Naive thymus-derived CD8-positive, alpha-beta T cell (primary cell): ENCODE measurements around the gene APBB1. TPM values are rescaled to one million over a fixed set of nuclear protein-coding genes. Genes with fewer than 3 reads are reported as not detected.
A peak's percentile ranks its signal among the peaks of the same experiment; 100 is the strongest.

ENCODE experiments used
- ATAC-seq, 2 donors: fragments of 150-1000 bp; cut with Tn5 transposase in 1 of 2; sonication (Bioruptor Pico), chemical (Tn5 transposase) in 1 of 2; 1 replicate in 1 of 2; 2 replicates in 1 of 2; pipeline ENCODE4 v1.10.0; 2021; ENCODE audit warnings: mild to moderate bottlenecking in 2 of 2, moderate library complexity in 2 of 2
- POLR2A ChIA-PET: fragments of 350-600 bp; sonication (Branson Sonifier 250); formaldehyde crosslinking; loops from one replicate; lab custom pipeline; 2021; ENCODE audit warnings: antibody characterized with exemption; lab: Charles Lee
- DNase-seq, 10 donors: peaks; one replicate each; pipeline versions ENCODE4 v3.0.0 to v3.0.0-alpha.2; 2020 to 2022
- H3K27ac Mint-ChIP-seq, 10 donors: one replicate each; pipeline ENCODE4 v1.8.0; 2020 to 2022; ENCODE audit warnings: mild to moderate bottlenecking in 10 of 10, mixed read lengths in 10 of 10, moderate library complexity in 4 of 10, inconsistent platforms in 1 of 10
- H3K27me3 Mint-ChIP-seq, 5 donors: one replicate each; pipeline ENCODE4 v1.8.0; 2021 to 2022; ENCODE audit warnings: mixed read lengths in 5 of 5
- H3K36me3 Mint-ChIP-seq, 3 donors: one replicate each; pipeline ENCODE4 v1.8.0; 2020 to 2022; ENCODE audit warnings: mixed read lengths in 3 of 3, mild to moderate bottlenecking in 2 of 3, inconsistent platforms in 1 of 3
- H3K4me1 Mint-ChIP-seq, 4 donors: one replicate each; pipeline ENCODE4 v1.8.0; 2021 to 2022; ENCODE audit warnings: mixed read lengths in 4 of 4
- H3K4me3 Mint-ChIP-seq, 10 donors: one replicate each; pipeline ENCODE4 v1.8.0; 2020 to 2022; ENCODE audit warnings: mild to moderate bottlenecking in 10 of 10, mixed read lengths in 10 of 10, moderate library complexity in 6 of 10, inconsistent platforms in 1 of 10
- H3K9me3 Mint-ChIP-seq, 9 donors: one replicate each; pipeline ENCODE4 v1.8.0; 2020 to 2022; ENCODE audit warnings: mixed read lengths in 9 of 9, mild to moderate bottlenecking in 3 of 9, inconsistent platforms in 1 of 9, moderate library complexity in 1 of 9
- polyA plus RNA-seq, 3 donors: library from polyadenylated mRNA; unstranded; fragments of 300-500 nt; fragmentation: Illumina TruSeq; gene quantifications; one replicate each; pipeline ENCODE4 v1.2.3, GENCODE V29; 2021
- total RNA-seq, 8 experiments: library from RNA in 2 of 8; stranded (reverse) in 2 of 8; gene quantifications; one replicate each; pipeline ENCODE4 v1.2.3 and lab custom pipeline; 2021 to 2026

The APBB1 gene
- total RNA-seq (100 to 1,000 TPM; 135 to 141 TPM), polyA plus RNA-seq (100 to 1,000 TPM; 115 to 196 (median 146) TPM), total RNA-seq (lab: John Stamatoyannopoulos, UW) (19.8 to 174 (median 133) reads per million in 6 experiments)

DNA sequence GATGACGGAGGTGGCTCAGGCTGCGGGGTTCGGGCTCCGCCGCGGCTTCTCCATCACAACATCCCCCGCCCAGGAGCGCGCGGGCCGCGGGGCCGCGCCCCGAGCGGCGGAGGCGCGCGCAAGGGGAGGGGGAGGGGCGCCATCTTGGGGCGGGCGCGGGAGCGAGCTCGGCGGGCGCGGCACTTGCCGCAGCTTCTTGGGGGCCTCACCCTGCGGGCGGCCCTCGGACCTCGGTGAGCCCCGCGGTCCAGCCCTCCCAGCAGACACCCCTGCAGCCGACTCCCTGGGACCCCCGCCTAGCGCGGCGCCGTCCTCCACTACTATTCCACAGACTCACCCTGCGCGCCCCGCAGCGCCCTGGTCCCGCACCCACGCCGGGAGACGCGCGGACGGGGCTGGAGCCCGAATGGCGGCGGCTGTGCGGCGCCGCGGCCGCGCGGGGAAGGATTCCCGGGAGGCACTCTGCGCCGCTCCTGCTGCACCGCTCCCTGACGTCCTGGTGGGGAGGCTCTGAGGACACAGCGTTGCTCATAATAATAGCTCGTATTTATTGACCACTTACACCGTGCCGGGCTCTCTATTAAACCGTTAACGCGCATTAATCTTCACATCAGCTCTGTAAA, at the start of gene APBB1:
Gene APBB1, minus strand, starts transcription at position 86 of the 623 bp plus-strand sequence. CDS start 7,747 bp downstream, outside the sequence.
- peaks cover 0 to 22% (median 2%) of the 10 kb centered on the region in 5 donors for H3K27me3 Mint-ChIP-seq
- H3K4me1 Mint-ChIP-seq: peaks cover 8 to 12% (median 10%) of the 10 kb centered on the region in 4 donors
- no peaks in the 10 kb centered on the region for H3K36me3 Mint-ChIP-seq
- peak within 1 kb of the TSS in 9 of 10 donors; percentile 84 to 92 (median 91) for H3K27ac Mint-ChIP-seq
- DNase-seq (peak; percentile 63 to 85 (median 78)), ATAC-seq (peak; percentile 64 to 73)
- no peaks in the 10 kb centered on the region for H3K9me3 Mint-ChIP-seq
- H3K4me3 Mint-ChIP-seq: peak within 1 kb of the TSS in 9 of 10 donors; percentile 76 to 89 (median 84)
- POLR2A ChIA-PET: interaction anchor here (0.9 to 13.6 kb wide), 10 partner anchors 9 to 63 kb away, joined by 4 to 421 read pairs (median 10); partner anchors contain the start of gene SMPD1

- POLR2A ChIA-PET: no interaction called here
- no peak for DNase-seq
- H3K27me3 Mint-ChIP-seq: no peaks in the 10 kb centered on the region
- peak overlapping the region in 1 of 10 donors; percentile 33 for H3K27ac Mint-ChIP-seq
- H3K4me3 Mint-ChIP-seq: no peak overlapping the region
- H3K4me1 Mint-ChIP-seq: no peaks in the 10 kb centered on the region
- no peaks in the 10 kb centered on the region for H3K9me3 Mint-ChIP-seq
- no peak for ATAC-seq
- peaks cover 0 to 30% (median 8%) of the 10 kb centered on the region in 3 donors for H3K36me3 Mint-ChIP-seq
Measured at GRCh38 chr11:6459099-6459450, 40.2 kb upstream of the APBB1 start.

DNA sequence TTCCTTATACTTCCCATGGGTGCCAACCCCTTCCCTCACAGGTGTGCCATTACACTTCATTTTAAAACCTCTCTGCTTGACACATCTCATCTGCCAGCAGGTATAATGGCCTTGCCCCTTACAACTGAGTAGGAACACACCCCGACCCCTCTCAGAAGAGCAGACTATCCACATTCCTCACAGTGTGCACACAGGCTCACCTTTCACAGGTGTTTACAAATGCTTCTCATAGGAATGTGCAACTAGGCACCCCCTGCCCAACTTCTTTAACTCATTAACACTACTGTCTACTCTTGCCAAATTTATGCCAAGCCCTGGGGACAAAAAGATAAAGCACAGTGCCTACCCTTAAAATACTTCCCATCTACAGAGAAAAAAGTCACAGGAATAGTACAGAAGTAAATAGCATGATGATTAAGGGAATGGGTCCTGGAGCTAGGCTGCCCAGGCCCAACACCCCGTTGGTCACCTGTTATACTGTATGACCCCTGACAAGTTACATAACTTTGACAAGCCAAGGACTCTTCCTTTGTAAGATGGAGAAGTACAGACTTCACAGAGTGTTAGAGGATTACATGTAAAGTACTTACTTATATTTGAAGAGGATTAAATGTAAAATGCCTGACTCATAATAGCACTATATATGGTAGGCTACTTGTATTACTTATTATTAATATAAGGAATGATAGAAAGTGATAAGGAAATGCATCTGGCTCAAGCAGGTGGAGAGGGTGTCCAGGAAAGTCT, 39.6 kb upstream of the APBB1 start:
- POLR2A ChIA-PET: no interaction called here
- H3K4me1 Mint-ChIP-seq: no peaks in the 10 kb centered on the region
- no peak overlapping the region for H3K4me3 Mint-ChIP-seq
- H3K9me3 Mint-ChIP-seq: no peaks in the 10 kb centered on the region
- H3K27ac Mint-ChIP-seq: peak overlapping the region in 1 of 10 donors; percentile 9
- no peak for DNase-seq
- peaks cover 0 to 29% (median 6%) of the 10 kb centered on the region in 3 donors for H3K36me3 Mint-ChIP-seq
- ATAC-seq: no peak
- no peaks in the 10 kb centered on the region for H3K27me3 Mint-ChIP-seq

DNA sequence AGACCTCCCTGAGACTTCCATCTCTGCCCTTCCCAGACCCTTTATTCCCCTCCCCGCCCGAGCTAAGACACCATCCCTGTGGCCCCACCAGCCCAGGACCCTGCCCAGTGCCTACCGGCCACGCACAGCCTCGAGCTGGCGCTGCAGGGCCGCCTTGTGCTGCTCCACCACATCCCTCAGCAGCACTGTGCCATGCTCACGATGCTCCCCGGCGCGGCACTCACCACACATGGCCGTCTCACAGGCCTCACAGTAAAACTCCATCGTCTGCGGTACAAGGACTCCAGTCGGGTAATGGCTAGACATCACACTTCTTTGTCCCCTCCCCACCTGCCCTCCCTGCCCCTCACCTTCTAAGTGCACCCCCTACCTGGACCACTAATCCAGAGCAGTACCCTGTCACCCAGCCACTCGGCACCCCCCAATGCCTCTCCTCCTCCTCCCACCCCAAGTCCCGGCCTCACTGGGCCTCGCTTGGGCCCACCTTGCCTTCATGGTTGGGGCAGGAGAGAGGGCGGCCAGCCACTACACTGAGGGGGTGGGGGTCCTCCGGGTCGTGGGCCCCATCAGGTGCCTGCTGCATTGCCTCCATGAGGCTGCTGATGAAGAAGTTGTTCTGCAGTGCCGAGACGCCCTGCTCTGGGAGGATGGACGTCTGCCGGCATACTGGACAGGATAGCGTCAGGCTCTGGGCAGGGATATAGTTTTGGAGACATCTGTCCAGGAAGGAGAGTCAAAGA, 38.9 kb upstream of the APBB1 start:
- Mint-ChIP-seq H3K27me3 (no peaks in the 10 kb centered on the region), H3K4me1 (no peaks in the 10 kb centered on the region), H3K9me3 (no peaks in the 10 kb centered on the region), H3K4me3 (no peak overlapping the region), H3K36me3 (peaks cover 0 to 35% (median 3%) of the 10 kb centered on the region in 3 donors), H3K27ac (no peak overlapping the region)
- DNase-seq (no peak), ATAC-seq (no peak)
- POLR2A ChIA-PET: no interaction called here

GRCh38 chr11:6456361-6457073, 37.6 kb upstream of the APBB1 start:
- ATAC-seq (no peak), DNase-seq (no peak)
- no peaks in the 10 kb centered on the region for H3K4me1 Mint-ChIP-seq
- H3K9me3 Mint-ChIP-seq: no peaks in the 10 kb centered on the region
- no peaks in the 10 kb centered on the region for H3K27me3 Mint-ChIP-seq
- H3K4me3 Mint-ChIP-seq: no peak overlapping the region
- H3K36me3 Mint-ChIP-seq: peaks cover 0 to 34% (median 3%) of the 10 kb centered on the region in 3 donors
- POLR2A ChIA-PET: no interaction called here
- H3K27ac Mint-ChIP-seq: no peak overlapping the region

DNA sequence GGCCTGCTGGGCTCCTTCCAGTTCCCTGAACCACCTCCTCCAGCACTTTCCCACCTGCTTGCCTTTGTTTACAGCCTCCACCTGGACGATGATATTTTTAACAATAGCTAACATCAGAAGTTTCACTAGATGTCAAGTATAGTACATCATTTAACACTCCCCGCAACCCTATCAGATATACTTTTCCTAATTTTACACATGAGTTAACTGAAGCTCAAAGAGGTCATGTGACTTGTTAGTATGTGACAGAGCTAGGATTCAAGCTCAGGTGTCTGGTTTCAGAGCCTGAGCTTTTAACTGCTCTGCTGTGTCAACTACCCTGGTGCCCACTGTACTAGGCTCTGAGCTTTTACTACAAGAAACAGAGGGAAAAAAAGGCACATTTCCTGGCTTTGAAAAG, 36.2 kb upstream of the APBB1 start:
- Mint-ChIP-seq H3K4me3 (no peak overlapping the region), H3K9me3 (no peaks in the 10 kb centered on the region), H3K36me3 (peaks cover 0 to 32% (median 3%) of the 10 kb centered on the region in 3 donors), H3K4me1 (no peaks in the 10 kb centered on the region), H3K27ac (no peak overlapping the region), H3K27me3 (no peaks in the 10 kb centered on the region)
- ATAC-seq (no peak), DNase-seq (no peak)
- POLR2A ChIA-PET: no interaction called here

- DNase-seq: no peak
- ATAC-seq: no peak
- H3K27ac Mint-ChIP-seq: no peak overlapping the region
- peaks cover 0 to 28% (median under 1%) of the 10 kb centered on the region in 3 donors for H3K36me3 Mint-ChIP-seq
- POLR2A ChIA-PET: no interaction called here
- H3K9me3 Mint-ChIP-seq: no peaks in the 10 kb centered on the region
- H3K27me3 Mint-ChIP-seq: no peaks in the 10 kb centered on the region
- H3K4me1 Mint-ChIP-seq: no peaks in the 10 kb centered on the region
- H3K4me3 Mint-ChIP-seq: no peak overlapping the region
Measured at GRCh38 chr11:6453152-6453551, 34.3 kb upstream of the APBB1 start.

GRCh38 chr11:6452219-6452618, 33.3 kb upstream of the APBB1 start:
- Mint-ChIP-seq H3K4me1 (no peaks in the 10 kb centered on the region), H3K27ac (no peak overlapping the region), H3K4me3 (no peak overlapping the region), H3K9me3 (no peaks in the 10 kb centered on the region), H3K27me3 (no peaks in the 10 kb centered on the region), H3K36me3 (peaks cover 0 to 28% (median 0%) of the 10 kb centered on the region in 3 donors)
- POLR2A ChIA-PET: no interaction called here
- ATAC-seq (no peak), DNase-seq (no peak)

- Mint-ChIP-seq H3K27ac (peak overlapping the region in 1 of 10 donors; percentile 46), H3K9me3 (no peaks in the 10 kb centered on the region), H3K4me3 (no peak overlapping the region), H3K4me1 (no peaks in the 10 kb centered on the region), H3K36me3 (peaks cover 0 to 6% (median 0%) of the 10 kb centered on the region in 3 donors), H3K27me3 (no peaks in the 10 kb centered on the region)
- POLR2A ChIA-PET: no interaction called here
- DNase-seq (no peak), ATAC-seq (no peak)
Measured at GRCh38 chr11:6448574-6448973, 29.7 kb upstream of the APBB1 start.

GRCh38 chr11:6443269-6444003, 24.5 kb upstream of the APBB1 start:
- peak; percentile 84 to 94 for ATAC-seq

GRCh38 chr11:6442441-6442840, 23.5 kb upstream of the APBB1 start:
- Mint-ChIP-seq H3K4me3 (no peak overlapping the region), H3K27me3 (no peaks in the 10 kb centered on the region), H3K9me3 (no peaks in the 10 kb centered on the region), H3K36me3 (no peaks in the 10 kb centered on the region), H3K4me1 (peaks cover 0 to 3% (median under 1%) of the 10 kb centered on the region in 4 donors), H3K27ac (no peak overlapping the region)
- DNase-seq (no peak), ATAC-seq (no peak)
- POLR2A ChIA-PET: interaction anchor here (1.7 to 2.4 kb wide), 3 partner anchors 23 to 64 kb away, joined by 8 to 62 read pairs (median 15); partner anchors contain the start of genes APBB1 and SMPD1

More at GRCh38 chr11:6443269-6444003, 24.5 kb upstream of the APBB1 start:
- Mint-ChIP-seq H3K36me3 (no peaks in the 10 kb centered on the region), H3K4me3 (no peak overlapping the region), H3K27me3 (no peaks in the 10 kb centered on the region), H3K27ac (no peak overlapping the region), H3K4me1 (peaks cover 0 to 3% (median under 1%) of the 10 kb centered on the region in 4 donors), H3K9me3 (no peaks in the 10 kb centered on the region)
- peak; percentile 38 to 71 (median 56) for DNase-seq
- POLR2A ChIA-PET: interaction anchor here (0.9 to 2.4 kb wide), 7 partner anchors 13 to 70 kb away, joined by 4 to 62 read pairs (median 6); partner anchors contain the start of genes APBB1 and SMPD1
